ENCODE measurements around the gene PRRX1.

Gene PRRX1

GRCh38 chr1:170723518-170723917 is 59.6 kb downstream of the PRRX1 start:
- no peak for DNase-seq

GRCh38 chr1:170725326-170725725 is 61.4 kb downstream of the PRRX1 start:
- no peak for DNase-seq

DNA sequence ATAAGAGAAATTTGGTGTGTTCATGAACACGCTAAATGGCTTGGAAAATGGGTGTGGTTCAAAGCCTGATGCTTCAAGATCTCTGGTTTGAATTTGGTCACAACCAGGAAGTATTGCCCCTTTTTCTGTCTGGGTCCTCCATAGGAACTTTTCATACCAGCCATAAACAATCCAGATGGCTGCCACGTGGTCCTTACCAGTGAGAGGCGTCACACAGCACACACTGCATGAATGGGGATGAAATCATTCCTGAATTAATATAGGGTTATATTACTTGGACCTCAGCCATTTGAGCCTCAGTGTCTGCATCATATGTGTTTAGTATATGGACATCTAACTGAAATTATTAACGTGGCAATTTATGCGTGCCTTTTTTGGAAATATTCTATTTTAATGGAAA is 64.0 kb downstream of the PRRX1 start:
- DNase-seq, result no peak

- DNase-seq, result no peak
These were observed 65.5 kb downstream of the PRRX1 start for GRCh38 chr1:170729225-170730002.

DNA sequence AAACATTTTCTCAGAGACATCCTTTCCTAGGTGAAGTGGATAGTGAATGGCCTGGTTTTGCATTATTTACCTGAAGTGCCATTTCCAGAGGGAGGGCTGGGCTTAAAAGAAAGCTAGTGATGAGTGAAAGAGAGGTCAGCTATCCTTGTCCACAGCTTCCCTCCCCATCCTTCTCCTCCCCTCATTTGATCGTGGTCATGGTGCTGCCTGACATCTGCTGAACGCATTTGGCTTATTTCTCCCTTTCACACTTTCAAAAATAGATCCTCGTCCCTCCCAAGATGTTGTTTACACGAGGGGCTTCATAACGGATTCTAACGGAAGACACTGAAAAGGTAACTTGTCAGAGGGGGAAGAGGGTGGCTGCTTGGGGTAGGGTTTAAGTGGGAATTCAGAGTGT is 66.1 kb downstream of the PRRX1 start:
- DNase-seq, result no peak

GRCh38 chr1:170730438-170730837 is 66.5 kb downstream of the PRRX1 start:
- DNase-seq, result no peak

- no peak for DNase-seq
These were observed 67.8 kb downstream of the PRRX1 start for GRCh38 chr1:170731566-170732251.

DNA sequence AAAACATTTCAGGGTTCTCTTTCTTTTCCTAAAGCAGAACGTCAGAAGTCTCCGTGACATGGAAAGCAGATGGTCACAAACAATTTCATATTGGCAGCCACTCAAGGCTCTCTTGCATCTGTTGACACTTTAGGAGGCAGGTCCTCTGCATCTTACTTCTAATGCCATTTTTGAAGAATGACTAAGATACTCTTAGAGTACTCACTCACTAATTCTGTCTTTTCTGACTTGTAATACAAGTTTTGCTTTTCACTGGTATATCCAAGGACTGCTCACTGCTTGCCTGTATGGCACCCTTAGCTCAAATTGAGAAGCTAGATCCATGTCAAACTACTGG is 68.3 kb downstream of the PRRX1 start:
- no peak for DNase-seq

GRCh38 chr1:170734412-170735175 is 70.7 kb downstream of the PRRX1 start:
- no peak for DNase-seq

DNA sequence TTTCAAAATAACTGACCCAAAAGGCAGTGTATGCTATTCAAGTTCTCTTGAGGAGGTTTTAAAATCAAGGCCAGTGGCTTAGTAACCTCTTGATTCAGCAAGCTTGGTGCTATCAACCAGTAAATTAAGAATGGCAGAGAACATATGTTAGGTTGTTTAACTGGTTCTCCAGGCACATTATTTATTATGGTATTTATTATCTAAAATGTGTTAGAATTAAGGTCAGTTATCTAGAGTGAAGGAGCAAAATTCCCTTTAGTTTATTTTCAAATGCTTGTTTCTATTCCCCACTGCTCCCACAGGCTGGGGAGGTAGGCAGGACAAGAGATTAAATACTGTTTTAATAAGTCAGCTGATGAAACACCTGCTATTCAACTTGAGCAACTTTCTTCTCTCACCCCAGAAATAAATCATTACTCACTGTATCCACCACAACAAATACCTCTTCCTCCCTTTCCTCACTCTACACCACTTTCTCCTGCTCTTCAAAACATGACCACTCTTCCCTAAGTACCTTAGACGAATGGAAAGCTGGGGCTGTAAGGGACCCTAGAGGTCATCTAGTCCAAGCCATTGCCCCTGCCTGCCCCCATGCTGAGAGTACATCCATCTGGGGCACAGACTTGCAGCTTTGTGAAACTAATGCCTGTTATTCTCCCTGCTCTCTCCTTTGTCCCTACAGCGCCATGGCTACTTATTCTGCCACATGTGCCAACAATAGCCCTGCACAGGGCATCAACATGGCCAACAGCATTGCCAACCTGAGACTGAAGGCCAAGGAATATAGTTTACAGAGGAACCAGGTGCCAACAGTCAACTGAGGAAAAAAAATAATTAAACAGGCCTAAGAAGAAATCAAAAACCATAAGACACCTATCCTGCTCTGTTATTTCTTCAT is 71.7 kb downstream of the PRRX1 start:
- no peak for DNase-seq

DNA sequence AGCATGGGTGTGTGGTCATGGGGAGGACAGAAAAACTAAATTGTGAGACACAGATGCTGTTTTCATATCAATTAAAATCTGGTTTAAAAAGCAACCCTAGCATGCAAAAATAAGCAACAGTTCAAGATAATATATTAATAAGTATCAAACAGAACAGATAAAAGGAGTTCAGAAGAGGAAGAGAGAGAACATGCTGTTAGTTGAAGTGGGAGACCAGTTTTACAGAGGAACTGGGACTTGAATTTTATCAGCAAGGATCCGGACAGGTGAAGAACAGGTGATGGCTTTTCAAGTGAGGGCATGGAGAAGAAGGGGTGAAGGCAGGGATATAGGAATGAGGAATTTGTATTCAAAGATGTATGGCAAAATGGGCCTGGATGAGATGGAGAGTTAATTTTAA is 75.9 kb downstream of the PRRX1 start:
- DNase-seq, result no peak

DNA sequence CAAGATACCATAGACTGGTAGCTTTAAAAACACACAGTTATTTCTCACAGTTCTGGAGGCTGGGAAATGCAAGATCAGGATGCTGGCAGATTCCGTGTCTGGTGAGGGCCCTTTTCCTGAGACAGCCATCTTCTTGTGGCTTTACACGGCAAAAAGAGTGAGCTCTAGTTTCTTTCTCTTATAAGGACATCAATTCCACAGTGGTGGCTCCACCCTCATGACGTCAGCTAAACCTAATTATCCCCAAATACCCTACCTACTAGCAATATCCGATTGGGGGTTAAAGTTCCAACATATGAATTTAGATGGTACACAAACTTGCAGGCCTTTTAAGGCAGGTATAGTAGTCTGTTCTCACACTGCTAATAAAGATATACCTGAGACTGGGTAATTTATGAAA is 77.7 kb downstream of the PRRX1 start:
- DNase-seq, result no peak

DNA sequence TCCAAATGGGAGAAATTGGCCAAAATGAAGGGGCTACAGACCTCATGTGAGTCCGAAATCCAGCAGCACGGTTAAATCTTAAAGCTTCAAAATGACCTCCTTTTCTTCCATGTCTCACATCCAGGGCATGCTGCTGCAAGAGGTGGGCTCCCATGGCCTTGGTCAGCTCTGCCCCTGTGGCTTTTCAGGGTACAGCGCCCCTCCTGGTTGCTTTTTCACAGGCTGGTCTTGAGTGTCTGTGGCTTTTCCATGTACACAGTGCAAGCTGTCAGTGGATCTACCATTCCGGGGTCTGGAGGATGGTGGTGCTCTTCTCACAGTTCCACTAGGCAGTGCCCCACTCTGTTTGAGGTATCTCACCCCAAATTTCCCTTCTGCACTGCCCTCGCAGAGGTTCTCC is 78.7 kb downstream of the PRRX1 start:
- DNase-seq, result no peak

DNA sequence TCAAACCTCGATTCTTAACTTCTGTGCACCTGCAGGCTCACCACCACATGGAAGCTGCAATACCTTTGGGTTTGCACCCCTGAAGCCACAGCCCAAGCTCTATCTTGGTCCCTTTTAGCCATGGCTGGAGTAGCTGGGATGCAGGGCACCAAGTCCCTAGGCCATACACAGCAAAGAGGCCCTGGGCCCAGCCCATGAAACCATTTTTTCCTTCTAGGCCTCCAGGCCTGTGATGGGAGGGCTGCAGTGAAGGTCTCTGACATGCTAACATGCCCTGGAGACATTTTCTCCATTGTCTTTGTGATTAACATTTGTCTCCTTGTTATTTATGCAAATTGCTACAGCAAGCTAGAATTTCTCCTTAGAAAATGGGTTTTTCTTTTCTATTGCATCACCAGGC is 79.2 kb downstream of the PRRX1 start:
- DNase-seq, result no peak

GRCh38 chr1:170749549-170749948 is 85.6 kb downstream of the PRRX1 start:
- no peak for DNase-seq

- no peak for DNase-seq
These were observed 86.0 kb downstream of the PRRX1 start for GRCh38 chr1:170749959-170750358.

DNA sequence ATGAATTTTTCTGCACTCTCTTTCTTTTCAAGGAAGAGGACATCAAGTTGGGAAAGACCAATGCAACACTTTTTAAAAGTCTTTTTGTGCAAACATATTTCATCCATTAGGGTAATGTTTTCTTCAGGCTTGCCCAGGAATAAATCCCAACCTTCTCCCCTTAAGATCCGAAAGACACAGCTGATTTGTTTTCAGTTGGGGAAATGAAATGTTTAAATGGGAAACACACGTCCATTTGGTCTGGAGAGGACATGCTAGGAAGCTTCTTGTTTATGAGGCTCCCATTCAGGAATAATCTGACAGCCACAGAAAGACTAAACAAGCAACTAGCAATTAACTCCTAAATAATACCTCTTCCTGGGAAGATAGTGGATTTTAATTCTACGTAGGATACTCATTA is 91.9 kb downstream of the PRRX1 start:
- no peak for DNase-seq

DNA sequence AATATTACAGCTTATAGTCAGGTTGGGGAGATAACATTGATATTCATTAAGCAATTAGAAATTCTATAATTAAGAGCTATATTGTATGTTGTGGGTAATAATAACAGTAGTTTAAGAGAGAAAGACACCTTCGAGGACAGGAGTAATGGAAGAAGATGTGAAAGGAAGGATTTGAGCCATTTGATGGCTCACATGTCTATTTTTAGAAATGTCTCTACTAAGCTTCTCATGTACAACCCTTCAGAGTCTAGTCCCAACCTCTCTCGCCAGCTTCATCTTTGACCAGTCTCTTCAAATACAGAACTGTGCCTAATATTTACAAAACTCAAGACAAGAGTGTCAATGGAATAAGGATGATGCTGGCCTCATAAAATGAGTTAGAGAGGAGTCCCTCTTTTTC is 95.1 kb downstream of the PRRX1 start:
- no peak for DNase-seq

DNA sequence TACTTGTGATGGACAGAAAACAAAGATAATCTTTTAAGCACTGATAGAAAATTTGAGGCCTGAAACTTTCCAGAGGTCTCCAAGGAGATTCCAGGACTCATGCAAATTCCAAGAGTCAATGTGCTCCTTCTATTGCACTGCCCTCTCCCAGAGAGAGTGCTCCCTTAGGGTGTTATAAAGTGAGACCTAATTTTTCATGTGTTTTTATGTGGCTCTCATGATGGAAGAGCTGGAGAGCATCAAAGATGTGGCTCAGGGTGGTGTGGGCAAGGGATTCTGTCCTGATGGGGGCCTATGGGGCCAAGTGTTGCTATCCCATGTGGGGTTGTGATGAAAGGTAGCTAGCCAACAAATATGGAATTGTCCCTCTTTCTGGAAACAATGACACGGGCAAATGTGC is 101.3 kb downstream of the PRRX1 start:
- DNase-seq, result no peak

DNA sequence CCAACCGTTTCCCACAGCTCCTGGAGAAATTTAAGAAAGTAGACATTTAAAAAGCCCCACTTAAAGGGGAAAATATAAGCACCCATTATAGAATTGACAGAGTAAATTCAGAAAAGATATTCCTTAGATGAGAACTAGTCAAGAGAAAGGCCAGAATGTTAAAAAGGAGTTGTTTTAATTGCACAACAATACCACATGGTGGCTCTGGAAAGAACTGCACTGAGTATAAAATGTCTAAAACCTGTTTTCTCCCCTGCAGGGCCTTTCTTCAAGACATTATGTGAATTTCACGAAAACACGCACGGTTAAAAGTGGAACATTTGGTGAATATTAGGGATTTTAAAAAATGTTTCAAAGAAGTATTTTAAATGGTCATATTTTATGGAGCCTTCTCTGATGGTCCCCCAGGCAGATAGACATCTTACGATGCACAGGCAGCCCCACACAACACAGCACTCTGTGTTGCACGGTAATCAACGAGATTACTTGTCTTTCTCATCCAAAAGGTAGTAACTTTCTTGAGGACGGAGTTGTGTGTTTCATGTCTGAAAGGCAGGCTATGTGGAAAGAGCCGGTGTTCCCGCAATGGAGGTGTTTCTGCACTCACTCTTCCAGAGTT is 101.9 kb downstream of the PRRX1 start:
- DNase-seq, result no peak

- no peak for DNase-seq
These were observed 105.0 kb downstream of the PRRX1 start for GRCh38 chr1:170768929-170769328.

- DNase-seq, result no peak
These were observed 105.8 kb downstream of the PRRX1 start for GRCh38 chr1:170769691-170770090.

DNA sequence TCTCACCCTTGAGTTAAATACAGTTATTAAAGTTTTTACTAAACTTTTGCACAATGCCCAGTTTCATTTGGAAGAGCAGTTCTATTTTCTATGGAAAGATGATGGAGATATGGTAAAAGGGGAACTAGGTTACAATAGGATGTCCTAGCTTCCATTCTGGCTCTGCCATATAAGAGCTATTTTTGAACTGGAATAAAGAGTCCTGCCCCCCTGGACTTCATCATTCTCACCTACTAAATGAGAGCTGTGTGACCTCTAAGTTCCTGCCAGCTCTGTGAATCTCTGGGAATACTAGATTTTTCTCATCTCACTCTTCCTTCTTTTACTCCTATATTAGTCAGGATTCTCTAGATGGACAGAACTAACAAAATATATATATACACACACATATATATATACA is 106.3 kb downstream of the PRRX1 start:
- no peak for DNase-seq
